Mesothelial cell of epicardium (in vitro differentiated cells): Measurements from ENCODE around the gene CR1. TPM values are rescaled to one million over a fixed set of nuclear protein-coding genes. Genes with fewer than 3 reads are reported as not detected.
"Not testable (repeated sequence)": the region's sequence is repeated elsewhere in the genome, so short reads cannot be mapped to it uniquely, and the experiment has no call there.

Experiments used
- DNase-seq, 2 experiments: peaks; one replicate each; pipeline ENCODE4 v3.0.0; 2021; ENCODE audit warnings: low spot score in 2 of 2; ENCODE audit not compliant: unreplicated experiment in 2 of 2
- H3K27ac Mint-ChIP-seq: 2 replicates; pipeline ENCODE4 v1.8.0; 2021; ENCODE audit warnings: mixed read lengths
- H3K27me3 Mint-ChIP-seq: 2 replicates; pipeline ENCODE4 v1.8.0; 2021; ENCODE audit warnings: low read depth, mixed read lengths
- H3K36me3 Mint-ChIP-seq: 2 replicates; pipeline ENCODE4 v1.8.0; 2021; ENCODE audit warnings: mixed read lengths
- H3K4me1 Mint-ChIP-seq: 2 replicates; pipeline ENCODE4 v1.8.0; 2021; ENCODE audit warnings: mixed read lengths
- H3K4me3 Mint-ChIP-seq: 2 replicates; pipeline ENCODE4 v1.8.0; 2021; ENCODE audit warnings: mild to moderate bottlenecking, moderate library complexity, mixed read lengths
- H3K9me3 Mint-ChIP-seq: 2 replicates; pipeline ENCODE4 v1.8.0; 2021; ENCODE audit warnings: mixed read lengths
- CTCF ChIP-seq: fragments of 200-600 bp; sonication (generic); IDR thresholded peaks from one replicate; pipeline ENCODE4 v1.5.0; 2021; ENCODE audit warnings: antibody characterized with exemption; ENCODE audit not compliant: unreplicated experiment
- total RNA-seq: library from RNA; stranded (reverse); gene quantifications from 3 replicates; pipeline ENCODE4 v1.2.1, GENCODE V29; 2021

Gene CR1
- total RNA-seq, 1 donor from 2014 or later: 0.09 TPM

GRCh38 chr1:207519505-207520399, 23.8 kb downstream of the CR1 start:
- peaks cover 1% of the 10 kb centered on the region for H3K27me3 Mint-ChIP-seq
- TF ChIP-seq CTCF: no peak
- H3K36me3 Mint-ChIP-seq: no peaks in the 10 kb centered on the region
- DNase-seq: no peak
- H3K4me3 Mint-ChIP-seq: no peak overlapping the region
- H3K27ac Mint-ChIP-seq: no peak overlapping the region
- no peaks in the 10 kb centered on the region for H3K4me1 Mint-ChIP-seq
- H3K9me3 Mint-ChIP-seq: peaks cover 10% of the 10 kb centered on the region

- H3K27me3 Mint-ChIP-seq, H3K27ac Mint-ChIP-seq, DNase-seq, H3K9me3 Mint-ChIP-seq, H3K4me1 Mint-ChIP-seq, H3K36me3 Mint-ChIP-seq, H3K4me3 Mint-ChIP-seq: not testable (repeated sequence)
Measured at GRCh38 chr1:207520400-207521345, 24.7 kb downstream of the CR1 start.

GRCh38 chr1:207525239-207525638, 29.3 kb downstream of the CR1 start:
- not testable (repeated sequence) for DNase-seq, H3K27ac Mint-ChIP-seq, H3K4me1 Mint-ChIP-seq, H3K9me3 Mint-ChIP-seq, H3K36me3 Mint-ChIP-seq, H3K4me3 Mint-ChIP-seq, H3K27me3 Mint-ChIP-seq

GRCh38 chr1:207528401-207528800, 32.4 kb downstream of the CR1 start:
- H3K4me3 Mint-ChIP-seq, DNase-seq, H3K27ac Mint-ChIP-seq: not testable (repeated sequence)

GRCh38 chr1:207536263-207536662, 40.3 kb downstream of the CR1 start:
- not testable (repeated sequence) for H3K27me3 Mint-ChIP-seq, H3K4me3 Mint-ChIP-seq

More at GRCh38 chr1:207528401-207528800, 32.4 kb downstream of the CR1 start:
- not testable (repeated sequence) for H3K4me1 Mint-ChIP-seq, H3K9me3 Mint-ChIP-seq, H3K27me3 Mint-ChIP-seq, H3K36me3 Mint-ChIP-seq

GRCh38 chr1:207546677-207547357, 50.9 kb downstream of the CR1 start:
- H3K36me3 Mint-ChIP-seq, H3K27ac Mint-ChIP-seq, H3K27me3 Mint-ChIP-seq, H3K4me1 Mint-ChIP-seq, DNase-seq, H3K9me3 Mint-ChIP-seq, H3K4me3 Mint-ChIP-seq: not testable (repeated sequence)

More at GRCh38 chr1:207536263-207536662, 40.3 kb downstream of the CR1 start:
- H3K9me3 Mint-ChIP-seq, DNase-seq, H3K27ac Mint-ChIP-seq, H3K36me3 Mint-ChIP-seq, H3K4me1 Mint-ChIP-seq: not testable (repeated sequence)

- not testable (repeated sequence) for DNase-seq, H3K4me3 Mint-ChIP-seq, H3K36me3 Mint-ChIP-seq, H3K27me3 Mint-ChIP-seq, H3K9me3 Mint-ChIP-seq, H3K27ac Mint-ChIP-seq, H3K4me1 Mint-ChIP-seq
Measured at GRCh38 chr1:207554823-207555222, 58.9 kb downstream of the CR1 start.

GRCh38 chr1:207565546-207566468, 69.8 kb downstream of the CR1 start:
- Mint-ChIP-seq H3K27me3 (peaks cover 3% of the 10 kb centered on the region), H3K27ac (no peak overlapping the region), H3K4me3 (no peak overlapping the region), H3K36me3 (no peaks in the 10 kb centered on the region), H3K4me1 (no peaks in the 10 kb centered on the region), H3K9me3 (no peaks in the 10 kb centered on the region)
- DNase-seq: no peak
- TF ChIP-seq CTCF: no peak

- not testable (repeated sequence) for H3K4me1 Mint-ChIP-seq, H3K4me3 Mint-ChIP-seq, H3K9me3 Mint-ChIP-seq, H3K27me3 Mint-ChIP-seq, H3K27ac Mint-ChIP-seq, H3K36me3 Mint-ChIP-seq, DNase-seq
Measured at GRCh38 chr1:207571926-207572325, 76.0 kb downstream of the CR1 start.

GRCh38 chr1:207573074-207573473, 77.1 kb downstream of the CR1 start:
- H3K27me3 Mint-ChIP-seq, H3K27ac Mint-ChIP-seq, H3K4me1 Mint-ChIP-seq, H3K4me3 Mint-ChIP-seq, H3K36me3 Mint-ChIP-seq, H3K9me3 Mint-ChIP-seq, DNase-seq: not testable (repeated sequence)
